Measurements from ENCODE around the gene GLB1L2.

The GLB1L2 gene

DNA sequence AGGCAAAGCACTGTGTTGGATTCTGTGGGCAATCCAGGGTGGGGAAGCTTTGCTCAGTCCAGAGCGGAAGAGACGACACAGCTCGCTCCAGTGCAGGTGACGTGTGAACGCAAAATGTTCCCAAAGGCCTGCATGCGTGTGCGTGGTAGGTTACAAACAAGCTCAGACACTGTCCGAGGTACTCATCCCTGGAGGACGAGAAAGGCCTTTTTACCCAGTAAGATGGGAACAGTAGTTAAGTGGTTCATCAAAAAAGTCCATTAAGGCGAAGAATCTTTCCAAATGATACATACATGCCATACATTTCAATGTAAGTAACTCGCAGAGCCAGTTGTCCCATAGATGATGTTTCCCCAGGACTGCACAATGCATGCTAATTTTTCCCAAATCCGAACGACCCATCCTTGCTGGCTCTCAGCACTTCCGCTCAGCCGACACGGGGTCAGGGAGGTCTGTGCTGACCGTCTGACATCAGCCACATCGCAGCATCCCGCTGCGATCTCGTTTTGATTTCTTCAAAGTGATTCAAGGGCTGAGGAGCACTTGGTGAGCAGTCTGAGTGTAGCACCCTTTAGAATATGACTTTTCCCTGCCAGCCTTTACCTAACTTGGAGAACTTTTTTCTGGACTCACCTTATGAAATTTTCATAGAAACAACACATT, 61.3 kb downstream of the GLB1L2 start:
- no peaks in the 10 kb centered on the region for H3K9me3 ChIP-seq (ENCODE audit: control insufficient read depth, low read depth, low read length)
- H3K4me3 ChIP-seq (ENCODE audit: low read length) = no peak overlapping the region
- H3K36me3 ChIP-seq (ENCODE audit: control insufficient read depth, low read depth, low read length) = peaks cover 8% of the 10 kb centered on the region
- no peaks in the 10 kb centered on the region for H3K4me1 ChIP-seq (ENCODE audit: control insufficient read depth, low read depth, low read length)
- H3K27me3 ChIP-seq (ENCODE audit: control insufficient read depth, insufficient read depth, low read length) = no peaks in the 10 kb centered on the region
- no peak overlapping the region for H3K27ac ChIP-seq (ENCODE audit: low read length)
- H3K9ac ChIP-seq (ENCODE audit: low read length) = no peak overlapping the region

DNA sequence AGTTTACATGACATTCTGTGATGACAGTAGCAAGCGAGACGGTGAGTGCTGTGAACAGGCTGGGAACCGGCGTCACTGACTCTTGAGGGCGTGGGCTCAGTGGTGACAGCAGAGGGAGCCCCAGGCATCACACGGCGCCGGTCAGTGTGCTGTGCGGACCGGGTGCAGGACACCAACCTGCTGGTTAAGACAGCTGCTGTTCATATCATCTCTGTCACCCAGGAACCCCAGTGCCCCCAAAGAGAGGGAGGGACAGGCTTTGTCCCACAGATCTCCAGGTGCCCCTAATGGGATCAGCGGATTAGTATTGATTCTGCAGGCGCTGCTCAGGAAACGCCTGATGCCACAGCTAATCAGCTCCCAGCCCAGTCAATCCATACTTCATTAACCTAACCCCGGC, 61.9 kb downstream of the GLB1L2 start:
- H3K4me3 ChIP-seq (ENCODE audit: low read length) = no peak overlapping the region
- no peak overlapping the region for H3K9ac ChIP-seq (ENCODE audit: low read length)
- H3K9me3 ChIP-seq (ENCODE audit: control insufficient read depth, low read depth, low read length) = no peaks in the 10 kb centered on the region
- no peaks in the 10 kb centered on the region for H3K27me3 ChIP-seq (ENCODE audit: control insufficient read depth, insufficient read depth, low read length)
- no peaks in the 10 kb centered on the region for H3K4me1 ChIP-seq (ENCODE audit: control insufficient read depth, low read depth, low read length)
- peaks cover 8% of the 10 kb centered on the region for H3K36me3 ChIP-seq (ENCODE audit: control insufficient read depth, low read depth, low read length)
- H3K27ac ChIP-seq (ENCODE audit: low read length) = no peak overlapping the region

DNA sequence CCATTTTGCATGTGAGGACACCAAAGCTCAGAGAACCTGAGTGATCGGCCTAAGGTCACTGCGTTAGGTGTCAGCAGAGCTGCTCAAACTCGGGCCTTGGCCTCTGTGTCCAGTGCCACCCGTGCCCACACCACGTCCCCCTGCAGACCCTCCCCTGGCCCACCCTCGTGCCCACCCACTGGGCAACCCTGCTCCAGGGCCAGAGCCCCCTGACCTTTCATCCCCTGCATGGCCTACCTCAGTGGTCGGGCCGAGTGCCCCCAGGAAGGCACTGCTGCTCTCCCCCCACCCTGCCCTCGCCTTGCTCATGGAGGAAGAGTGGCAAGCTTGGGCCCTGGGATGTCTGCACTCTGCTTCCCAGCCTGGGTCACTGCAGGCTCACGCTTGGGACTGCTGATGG, 62.5 kb downstream of the GLB1L2 start:
- H3K4me1 ChIP-seq (ENCODE audit: control insufficient read depth, low read depth, low read length) = no peaks in the 10 kb centered on the region
- H3K27ac ChIP-seq (ENCODE audit: low read length) = no peak overlapping the region
- H3K27me3 ChIP-seq (ENCODE audit: control insufficient read depth, insufficient read depth, low read length) = no peaks in the 10 kb centered on the region
- H3K9ac ChIP-seq (ENCODE audit: low read length) = no peak overlapping the region
- no peak overlapping the region for H3K4me3 ChIP-seq (ENCODE audit: low read length)
- peaks cover 8% of the 10 kb centered on the region for H3K36me3 ChIP-seq (ENCODE audit: control insufficient read depth, low read depth, low read length)
- H3K9me3 ChIP-seq (ENCODE audit: control insufficient read depth, low read depth, low read length) = no peaks in the 10 kb centered on the region

DNA sequence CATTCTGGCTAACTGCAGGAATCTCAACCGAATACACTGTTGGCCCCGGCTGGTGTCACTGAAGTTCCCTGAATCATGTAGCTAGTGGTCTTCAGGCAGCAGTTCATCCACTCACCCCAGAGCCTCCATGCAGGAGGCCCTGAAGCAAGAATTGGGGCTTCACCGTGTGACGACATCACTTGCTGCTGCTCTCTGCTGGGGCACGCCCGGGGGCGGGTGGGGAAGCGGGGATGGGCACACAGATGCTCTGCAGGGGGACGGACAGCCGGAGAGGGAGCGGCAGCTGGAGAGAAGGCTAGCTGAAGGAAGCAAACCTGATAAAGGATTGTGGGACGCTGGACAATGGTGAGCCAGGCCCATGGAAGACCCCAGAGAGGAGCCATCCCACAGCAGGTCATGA, 63.2 kb downstream of the GLB1L2 start:
- Histone ChIP-seq H3K27me3 (ENCODE audit: control insufficient read depth, insufficient read depth, low read length) (no peaks in the 10 kb centered on the region), H3K9ac (ENCODE audit: low read length) (no peak overlapping the region), H3K4me1 (ENCODE audit: control insufficient read depth, low read depth, low read length) (no peaks in the 10 kb centered on the region), H3K36me3 (ENCODE audit: control insufficient read depth, low read depth, low read length) (peaks cover 8% of the 10 kb centered on the region), H3K27ac (ENCODE audit: low read length) (no peak overlapping the region), H3K4me3 (ENCODE audit: low read length) (no peak overlapping the region), H3K9me3 (ENCODE audit: control insufficient read depth, low read depth, low read length) (no peaks in the 10 kb centered on the region)

DNA sequence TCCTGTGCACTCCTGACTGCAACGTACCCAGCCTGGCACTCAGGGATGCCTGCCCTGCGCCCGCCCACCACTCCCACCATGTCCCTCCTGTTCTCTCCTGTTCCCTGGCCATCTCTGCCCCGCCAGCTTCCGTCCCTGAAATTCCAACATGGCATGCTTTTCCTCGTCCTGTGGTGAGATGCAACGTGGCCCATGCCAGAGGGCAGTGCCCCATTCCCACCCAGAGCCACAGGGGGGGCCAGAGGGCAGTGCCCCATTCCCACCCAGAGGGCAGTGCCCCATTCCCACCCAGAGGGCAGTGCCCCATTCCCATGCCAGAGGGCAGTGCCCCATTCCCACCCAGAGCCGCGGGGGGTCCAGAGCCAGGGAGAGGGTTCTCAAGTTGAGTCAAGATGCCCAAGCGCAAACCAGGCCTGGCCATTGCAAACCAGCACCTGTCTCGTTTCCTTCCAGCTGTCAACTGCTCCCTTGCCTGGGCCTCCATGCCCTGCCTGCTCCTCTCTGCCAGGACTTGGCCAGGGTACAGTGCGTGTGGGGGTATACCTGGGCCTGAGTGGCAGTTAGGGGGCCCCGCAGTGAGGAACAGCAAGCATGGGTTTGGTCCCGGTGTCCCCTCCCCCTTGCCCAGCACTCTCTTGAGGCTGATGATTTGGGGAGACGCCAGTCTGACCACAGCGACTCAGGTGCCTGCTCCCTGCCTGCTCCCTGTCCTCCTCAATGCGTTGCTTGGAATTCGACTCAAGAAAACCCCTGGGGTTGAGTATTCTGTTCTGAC, 65.7 kb downstream of the GLB1L2 start:
- Histone ChIP-seq H3K4me1 (ENCODE audit: control insufficient read depth, low read depth, low read length) (no peaks in the 10 kb centered on the region), H3K27me3 (ENCODE audit: control insufficient read depth, insufficient read depth, low read length) (no peaks in the 10 kb centered on the region), H3K4me3 (ENCODE audit: low read length) (no peak overlapping the region), H3K9me3 (ENCODE audit: control insufficient read depth, low read depth, low read length) (no peaks in the 10 kb centered on the region), H3K9ac (ENCODE audit: low read length) (no peak overlapping the region), H3K36me3 (ENCODE audit: control insufficient read depth, low read depth, low read length) (peaks cover 8% of the 10 kb centered on the region), H3K27ac (ENCODE audit: low read length) (no peak overlapping the region)

DNA sequence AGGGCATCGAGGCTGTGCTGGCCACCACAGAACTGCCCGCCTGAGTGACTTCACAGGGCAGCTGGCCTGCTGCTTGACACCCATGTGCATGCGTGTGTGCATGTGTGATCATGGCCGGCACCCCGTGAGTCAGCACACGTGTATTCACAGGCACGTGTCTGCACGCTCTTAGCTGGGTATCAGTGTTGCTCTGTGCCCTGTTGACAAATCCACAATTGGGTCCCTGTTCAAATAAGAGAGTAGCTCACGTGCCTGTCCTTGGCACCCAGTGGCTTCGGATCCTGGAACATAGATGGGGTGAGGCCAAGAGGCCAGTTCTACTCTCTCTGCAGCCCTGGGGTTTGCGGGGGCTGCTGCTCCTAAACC, 66.3 kb downstream of the GLB1L2 start:
- Histone ChIP-seq H3K9me3 (ENCODE audit: control insufficient read depth, low read depth, low read length) (no peaks in the 10 kb centered on the region), H3K9ac (ENCODE audit: low read length) (no peak overlapping the region), H3K36me3 (ENCODE audit: control insufficient read depth, low read depth, low read length) (peaks cover 3% of the 10 kb centered on the region), H3K4me1 (ENCODE audit: control insufficient read depth, low read depth, low read length) (no peaks in the 10 kb centered on the region), H3K27ac (ENCODE audit: low read length) (no peak overlapping the region), H3K4me3 (ENCODE audit: low read length) (no peak overlapping the region), H3K27me3 (ENCODE audit: control insufficient read depth, insufficient read depth, low read length) (no peaks in the 10 kb centered on the region)

DNA sequence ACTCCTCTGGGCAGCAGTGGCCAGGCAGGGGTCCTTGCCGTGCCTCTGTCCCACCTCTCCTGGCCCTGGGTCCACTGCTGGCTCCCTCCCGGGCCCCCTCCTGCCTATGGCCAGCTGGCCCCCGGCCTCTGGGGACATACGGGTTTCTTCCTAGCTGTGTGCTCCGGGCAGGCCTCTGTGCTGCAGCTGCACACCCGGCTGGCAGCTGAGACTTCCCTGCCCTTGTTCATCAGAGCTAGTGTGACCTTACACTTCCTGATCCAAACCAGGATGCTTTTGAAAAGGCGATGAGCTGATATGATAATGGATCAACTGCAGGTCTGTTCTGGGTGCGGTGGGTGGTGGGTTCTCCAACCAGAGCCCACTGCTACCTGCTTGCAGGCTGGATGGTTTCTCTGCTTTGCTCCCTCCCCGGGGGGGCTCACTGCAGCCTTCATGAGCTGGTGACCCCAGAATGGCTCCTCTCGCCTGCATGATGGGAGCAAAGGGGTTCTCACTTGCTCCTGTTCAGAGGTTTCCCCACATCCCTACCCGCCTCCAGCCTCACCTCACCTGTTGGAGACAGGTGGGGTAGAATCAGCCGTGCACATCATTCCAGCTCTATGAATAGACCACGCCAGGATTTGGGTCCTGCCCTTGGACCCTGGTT, 67.0 kb downstream of the GLB1L2 start:
- Histone ChIP-seq H3K9ac (ENCODE audit: low read length) (no peak overlapping the region), H3K9me3 (ENCODE audit: control insufficient read depth, low read depth, low read length) (no peaks in the 10 kb centered on the region), H3K4me1 (ENCODE audit: control insufficient read depth, low read depth, low read length) (no peaks in the 10 kb centered on the region), H3K36me3 (ENCODE audit: control insufficient read depth, low read depth, low read length) (no peaks in the 10 kb centered on the region), H3K27ac (ENCODE audit: low read length) (no peak overlapping the region), H3K27me3 (ENCODE audit: control insufficient read depth, insufficient read depth, low read length) (no peaks in the 10 kb centered on the region), H3K4me3 (ENCODE audit: low read length) (no peak overlapping the region)

DNA sequence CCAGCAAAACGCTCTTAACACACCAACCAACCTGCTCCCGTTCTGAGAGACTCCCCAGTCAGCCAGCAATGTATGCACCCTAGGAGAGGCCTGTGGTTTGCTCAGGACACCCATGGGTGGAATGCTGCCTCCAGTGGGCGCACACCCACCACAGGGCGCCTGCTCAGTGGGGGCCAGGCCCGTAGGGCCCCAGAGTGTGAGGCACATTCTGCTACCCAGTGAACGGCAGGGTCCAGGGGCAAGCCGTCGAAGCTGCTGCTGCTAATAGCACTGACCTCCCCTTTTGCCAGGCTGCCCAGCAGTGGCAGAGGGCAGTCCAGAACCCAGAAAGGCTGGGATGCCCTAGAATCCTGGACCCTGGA, 67.5 kb downstream of the GLB1L2 start:
- Histone ChIP-seq H3K9ac (ENCODE audit: low read length) (no peak overlapping the region), H3K4me3 (ENCODE audit: low read length) (no peak overlapping the region), H3K9me3 (ENCODE audit: control insufficient read depth, low read depth, low read length) (no peaks in the 10 kb centered on the region), H3K27me3 (ENCODE audit: control insufficient read depth, insufficient read depth, low read length) (no peaks in the 10 kb centered on the region), H3K36me3 (ENCODE audit: control insufficient read depth, low read depth, low read length) (no peaks in the 10 kb centered on the region), H3K27ac (ENCODE audit: low read length) (no peak overlapping the region), H3K4me1 (ENCODE audit: control insufficient read depth, low read depth, low read length) (no peaks in the 10 kb centered on the region)

DNA sequence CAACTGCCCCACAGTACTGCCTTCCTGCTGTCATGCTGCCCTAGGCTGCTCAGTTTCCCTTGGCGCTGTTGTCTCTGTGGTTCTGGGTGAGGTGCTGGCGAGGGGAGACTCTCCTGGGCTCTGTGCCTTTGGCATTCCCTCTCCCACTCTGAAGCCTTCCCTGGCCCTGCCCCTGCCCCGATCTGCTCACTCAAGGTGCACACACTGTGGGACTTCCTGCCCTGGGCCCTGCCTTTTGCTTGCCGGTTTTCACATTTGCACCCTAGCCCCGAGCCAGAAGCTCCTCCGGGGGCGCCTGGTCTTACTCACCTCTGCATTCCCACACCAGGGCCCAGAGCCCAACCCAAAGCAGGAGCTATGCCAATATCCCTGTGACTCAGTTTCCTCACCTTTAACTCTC, 68.2 kb downstream of the GLB1L2 start:
- no peak overlapping the region for H3K9ac ChIP-seq (ENCODE audit: low read length)
- H3K36me3 ChIP-seq (ENCODE audit: control insufficient read depth, low read depth, low read length) = no peaks in the 10 kb centered on the region
- H3K9me3 ChIP-seq (ENCODE audit: control insufficient read depth, low read depth, low read length) = no peaks in the 10 kb centered on the region
- no peak overlapping the region for H3K27ac ChIP-seq (ENCODE audit: low read length)
- no peaks in the 10 kb centered on the region for H3K27me3 ChIP-seq (ENCODE audit: control insufficient read depth, insufficient read depth, low read length)
- no peak overlapping the region for H3K4me3 ChIP-seq (ENCODE audit: low read length)
- H3K4me1 ChIP-seq (ENCODE audit: control insufficient read depth, low read depth, low read length) = no peaks in the 10 kb centered on the region

DNA sequence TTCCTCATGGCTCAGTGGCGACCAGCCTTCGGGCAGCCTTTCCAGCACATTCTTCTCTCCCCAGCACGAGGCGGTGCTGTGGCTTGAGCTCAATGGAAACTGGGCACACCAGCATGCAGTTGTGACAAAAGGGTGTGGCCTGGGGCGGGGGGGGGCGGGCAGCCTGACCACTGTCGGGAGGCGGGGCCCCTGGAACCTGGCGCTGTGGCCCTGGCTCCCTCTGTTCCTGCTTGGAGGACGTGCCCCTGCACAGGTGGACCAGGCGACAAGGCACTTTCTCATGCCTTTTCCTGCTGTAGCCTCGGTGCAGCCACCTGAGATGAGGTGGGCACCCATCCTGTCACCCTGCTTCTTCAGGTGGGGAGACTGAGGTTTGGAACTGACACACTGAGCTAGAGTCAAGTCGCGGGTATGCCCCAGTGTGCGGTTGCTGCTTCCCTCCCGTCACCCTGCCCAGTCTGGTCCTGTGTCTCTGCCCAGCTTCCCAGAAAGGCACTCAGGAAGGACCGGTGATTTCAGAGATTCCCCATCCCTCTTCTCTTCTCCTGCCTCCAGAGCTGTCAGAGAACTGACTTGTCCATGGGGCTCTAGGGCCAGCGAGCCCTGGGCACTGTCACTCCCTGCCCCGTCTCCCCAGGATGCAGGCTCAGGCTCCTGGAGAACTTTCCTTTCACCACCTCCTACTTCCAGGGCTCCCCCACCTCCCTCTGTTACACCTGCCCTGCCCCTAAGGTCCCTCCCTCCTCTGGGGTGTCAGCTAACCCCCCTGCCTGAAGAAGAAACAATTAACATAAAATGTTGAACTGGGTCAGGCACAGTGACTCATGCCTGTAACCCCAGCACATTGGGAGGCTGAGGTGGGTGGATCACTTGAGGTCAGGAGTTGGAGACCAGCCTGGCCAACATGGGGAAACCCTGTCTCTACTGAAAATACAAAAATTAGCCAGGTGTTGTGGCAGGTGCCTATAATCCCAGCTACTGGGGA, 70.3 kb downstream of the GLB1L2 start:
- Histone ChIP-seq H3K9ac (ENCODE audit: low read length) (no peak overlapping the region), H3K36me3 (ENCODE audit: control insufficient read depth, low read depth, low read length) (no peaks in the 10 kb centered on the region), H3K27me3 (ENCODE audit: control insufficient read depth, insufficient read depth, low read length) (no peaks in the 10 kb centered on the region), H3K9me3 (ENCODE audit: control insufficient read depth, low read depth, low read length) (no peaks in the 10 kb centered on the region), H3K27ac (ENCODE audit: low read length) (no peak overlapping the region), H3K4me3 (ENCODE audit: low read length) (no peak overlapping the region), H3K4me1 (ENCODE audit: control insufficient read depth, low read depth, low read length) (no peaks in the 10 kb centered on the region)

DNA sequence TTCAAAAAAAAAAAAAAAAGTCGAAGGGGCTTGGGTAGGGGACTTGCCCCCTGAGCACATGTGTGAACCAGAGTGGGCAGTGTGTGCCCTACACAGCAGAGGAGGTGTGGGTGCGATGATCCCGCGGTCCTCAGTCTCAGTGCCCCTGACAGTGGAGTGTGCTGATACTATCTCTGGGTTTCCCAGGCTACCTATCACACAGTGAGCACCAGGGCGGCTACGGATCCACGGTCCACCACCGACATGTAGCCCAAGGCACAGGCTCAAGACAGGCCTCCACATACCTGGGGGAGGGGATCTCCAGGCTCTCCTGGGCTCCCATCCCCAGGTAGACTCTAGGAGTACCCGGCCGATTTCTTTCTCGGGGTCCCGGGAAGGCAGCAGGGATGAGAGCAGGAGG, 71.1 kb downstream of the GLB1L2 start:
- Histone ChIP-seq H3K4me1 (ENCODE audit: control insufficient read depth, low read depth, low read length) (no peaks in the 10 kb centered on the region), H3K9me3 (ENCODE audit: control insufficient read depth, low read depth, low read length) (no peaks in the 10 kb centered on the region), H3K4me3 (ENCODE audit: low read length) (no peak overlapping the region), H3K27ac (ENCODE audit: low read length) (no peak overlapping the region), H3K27me3 (ENCODE audit: control insufficient read depth, insufficient read depth, low read length) (no peaks in the 10 kb centered on the region), H3K9ac (ENCODE audit: low read length) (no peak overlapping the region), H3K36me3 (ENCODE audit: control insufficient read depth, low read depth, low read length) (no peaks in the 10 kb centered on the region)
